Measurements from ENCODE around the gene LTA. TPM values are rescaled to one million over a fixed set of nuclear protein-coding genes. Genes with fewer than 3 reads are reported as not detected.
A peak's percentile ranks its signal among the peaks of the same experiment; 100 is the strongest.

The LTA gene, protein sequence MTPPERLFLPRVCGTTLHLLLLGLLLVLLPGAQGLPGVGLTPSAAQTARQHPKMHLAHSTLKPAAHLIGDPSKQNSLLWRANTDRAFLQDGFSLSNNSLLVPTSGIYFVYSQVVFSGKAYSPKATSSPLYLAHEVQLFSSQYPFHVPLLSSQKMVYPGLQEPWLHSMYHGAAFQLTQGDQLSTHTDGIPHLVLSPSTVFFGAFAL
- total RNA-seq = 0.53 TPM in 1 of 2 replicates, not detected in the other

DNA sequence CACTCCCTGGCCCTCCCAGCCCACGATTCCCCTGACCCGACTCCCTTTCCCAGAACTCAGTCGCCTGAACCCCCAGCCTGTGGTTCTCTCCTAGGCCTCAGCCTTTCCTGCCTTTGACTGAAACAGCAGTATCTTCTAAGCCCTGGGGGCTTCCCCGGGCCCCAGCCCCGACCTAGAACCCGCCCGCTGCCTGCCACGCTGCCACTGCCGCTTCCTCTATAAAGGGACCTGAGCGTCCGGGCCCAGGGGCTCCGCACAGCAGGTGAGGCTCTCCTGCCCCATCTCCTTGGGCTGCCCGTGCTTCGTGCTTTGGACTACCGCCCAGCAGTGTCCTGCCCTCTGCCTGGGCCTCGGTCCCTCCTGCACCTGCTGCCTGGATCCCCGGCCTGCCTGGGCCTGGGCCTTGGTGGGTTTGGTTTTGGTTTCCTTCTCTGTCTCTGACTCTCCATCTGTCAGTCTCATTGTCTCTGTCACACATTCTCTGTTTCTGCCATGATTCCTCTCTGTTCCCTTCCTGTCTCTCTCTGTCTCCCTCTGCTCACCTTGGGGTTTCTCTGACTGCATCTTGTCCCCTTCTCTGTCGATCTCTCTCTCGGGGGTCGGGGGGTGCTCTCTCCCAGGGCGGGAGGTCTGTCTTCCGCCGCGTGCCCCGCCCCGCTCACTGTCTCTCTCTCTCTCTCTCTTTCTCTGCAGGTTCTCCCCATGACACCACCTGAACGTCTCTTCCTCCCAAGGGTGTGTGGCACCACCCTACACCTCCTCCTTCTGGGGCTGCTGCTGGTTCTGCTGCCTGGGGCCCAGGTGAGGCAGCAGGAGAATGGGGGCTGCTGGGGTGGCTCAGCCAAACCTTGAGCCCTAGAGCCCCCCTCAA lies at the start of gene LTA:
LTA (plus strand) TSS at position 249 of the 871 bp plus-strand sequence; CDS start at position 703, 454 bp downstream.
- no peak for DNase-seq (ENCODE audit: extremely low read depth, low read depth, low spot score)

DNA sequence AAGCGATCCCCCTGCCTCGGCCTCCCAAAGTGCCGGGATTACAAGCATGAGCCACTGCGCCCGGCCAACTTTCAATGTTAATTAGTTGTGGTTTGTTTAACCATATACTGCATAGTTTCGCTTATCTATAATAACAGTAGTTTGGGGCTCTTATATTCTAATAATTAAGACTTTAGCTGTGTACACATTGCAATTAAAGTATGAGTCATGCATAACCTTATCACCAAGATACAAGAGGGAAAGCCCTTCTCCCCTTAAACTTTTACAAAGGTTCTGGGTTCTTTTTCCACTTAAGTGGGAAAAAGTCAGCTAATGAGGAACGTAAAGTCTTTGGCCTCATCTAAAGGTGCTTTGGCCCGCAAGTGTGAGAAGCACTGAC lies 46.5 kb upstream of the LTA start:
- no peak for DNase-seq (ENCODE audit: extremely low read depth, low read depth, low spot score)

DNA sequence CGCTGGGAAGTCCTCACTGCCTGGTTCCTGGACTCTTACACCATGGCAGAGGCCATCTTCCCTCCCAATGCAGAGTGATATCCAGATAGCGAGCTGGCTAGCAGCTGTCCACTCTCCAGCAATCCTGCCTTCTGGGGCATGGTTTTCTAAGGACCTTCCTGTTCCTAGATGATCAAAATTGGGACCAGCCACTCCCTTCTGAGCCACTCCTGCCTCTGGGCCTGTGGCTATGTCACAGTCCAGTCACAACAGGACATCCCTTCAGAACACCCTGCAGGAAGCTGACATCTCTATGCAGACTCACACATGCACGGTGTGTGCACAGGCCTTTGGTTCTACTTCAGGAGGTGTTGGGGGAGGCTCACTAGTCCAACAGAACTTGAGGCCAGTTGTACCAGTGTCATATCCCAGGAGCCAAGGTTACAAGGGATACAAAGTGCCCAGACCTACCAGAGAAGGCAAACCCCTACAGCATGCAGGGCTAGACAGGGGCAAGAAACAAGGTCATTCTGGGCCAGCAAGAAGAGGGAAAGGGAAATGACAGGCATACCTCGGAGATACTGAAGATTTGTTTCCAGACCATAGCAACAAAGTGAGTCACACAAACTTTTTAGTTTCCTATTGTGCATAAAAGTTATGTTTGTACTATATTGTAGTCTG lies 46.0 kb upstream of the LTA start:
- peak; percentile 77 for DNase-seq (ENCODE audit: extremely low read depth, low read depth, low spot score)

DNA sequence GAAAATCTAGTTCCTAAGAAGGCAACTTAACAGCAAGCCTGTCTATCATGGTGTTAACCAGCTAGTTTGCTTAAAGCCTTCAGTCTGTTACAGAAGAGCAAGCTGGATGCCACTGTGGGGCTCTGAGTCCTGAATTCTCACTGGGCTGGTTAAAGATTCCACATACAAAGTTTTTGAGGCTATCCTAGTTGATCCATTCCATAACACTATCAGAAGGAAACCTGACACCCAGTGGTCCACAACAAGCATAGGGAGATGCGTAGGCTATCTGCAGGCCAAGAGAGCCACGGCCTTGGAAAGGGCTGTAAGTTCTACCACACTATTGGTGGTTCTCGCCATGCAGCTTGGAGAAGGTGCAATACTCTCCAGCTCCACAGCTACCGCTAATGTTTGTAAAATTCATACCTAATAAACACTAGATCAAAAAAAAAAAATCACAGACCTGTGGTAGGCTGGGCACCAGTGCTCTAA lies 43.7 kb upstream of the LTA start:
- no peak for DNase-seq (ENCODE audit: extremely low read depth, low read depth, low spot score)

GRCh38 chr6:31528821-31529328 lies 43.2 kb upstream of the LTA start, which contains the start of gene MCCD1:
Gene MCCD1, plus strand, starts transcription at chr6:31528962. Its CDS starts 53 bp downstream, at chr6:31529015.
- DNase-seq (ENCODE audit: extremely low read depth, low read depth, low spot score) = no peak

- DNase-seq (ENCODE audit: extremely low read depth, low read depth, low spot score) = no peak
Measured at GRCh38 chr6:31529329-31530150, 42.5 kb upstream of the LTA start.

- DNase-seq (ENCODE audit: extremely low read depth, low read depth, low spot score) = no peak
Measured at GRCh38 chr6:31530659-31531058, 41.4 kb upstream of the LTA start.

DNA sequence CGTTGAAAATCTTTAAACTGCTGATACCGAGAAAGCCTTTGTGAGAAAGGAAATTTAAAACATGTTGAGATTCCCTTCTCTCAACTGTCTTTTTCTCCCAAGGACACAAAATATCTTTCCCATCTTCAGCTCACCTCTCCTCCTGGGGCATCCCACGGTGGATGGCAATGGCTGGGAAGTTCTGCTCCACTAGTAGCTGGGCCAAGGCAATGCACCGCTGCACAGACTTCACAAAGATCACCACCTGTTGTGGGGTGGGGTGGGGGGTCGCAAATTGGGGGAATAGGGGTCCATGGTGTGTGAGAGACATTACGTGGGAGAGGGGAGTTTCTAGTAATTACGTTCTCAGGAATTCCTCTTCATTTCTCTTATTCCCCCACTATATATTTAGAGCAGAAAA lies 40.9 kb upstream of the LTA start:
- DNase-seq (ENCODE audit: extremely low read depth, low read depth, low spot score) = no peak

- no peak for DNase-seq (ENCODE audit: extremely low read depth, low read depth, low spot score)
Measured at GRCh38 chr6:31531771-31532643, 40.1 kb upstream of the LTA start.

- no peak for DNase-seq (ENCODE audit: extremely low read depth, low read depth, low spot score)
Measured at GRCh38 chr6:31532644-31533454, 39.2 kb upstream of the LTA start.

GRCh38 chr6:31533455-31533841 lies 38.6 kb upstream of the LTA start:
- DNase-seq (ENCODE audit: extremely low read depth, low read depth, low spot score) = no peak

GRCh38 chr6:31534011-31534410 lies 38.1 kb upstream of the LTA start:
- no peak for DNase-seq (ENCODE audit: extremely low read depth, low read depth, low spot score)

- no peak for DNase-seq (ENCODE audit: extremely low read depth, low read depth, low spot score)
Measured at GRCh38 chr6:31534521-31535040, 37.5 kb upstream of the LTA start.

DNA sequence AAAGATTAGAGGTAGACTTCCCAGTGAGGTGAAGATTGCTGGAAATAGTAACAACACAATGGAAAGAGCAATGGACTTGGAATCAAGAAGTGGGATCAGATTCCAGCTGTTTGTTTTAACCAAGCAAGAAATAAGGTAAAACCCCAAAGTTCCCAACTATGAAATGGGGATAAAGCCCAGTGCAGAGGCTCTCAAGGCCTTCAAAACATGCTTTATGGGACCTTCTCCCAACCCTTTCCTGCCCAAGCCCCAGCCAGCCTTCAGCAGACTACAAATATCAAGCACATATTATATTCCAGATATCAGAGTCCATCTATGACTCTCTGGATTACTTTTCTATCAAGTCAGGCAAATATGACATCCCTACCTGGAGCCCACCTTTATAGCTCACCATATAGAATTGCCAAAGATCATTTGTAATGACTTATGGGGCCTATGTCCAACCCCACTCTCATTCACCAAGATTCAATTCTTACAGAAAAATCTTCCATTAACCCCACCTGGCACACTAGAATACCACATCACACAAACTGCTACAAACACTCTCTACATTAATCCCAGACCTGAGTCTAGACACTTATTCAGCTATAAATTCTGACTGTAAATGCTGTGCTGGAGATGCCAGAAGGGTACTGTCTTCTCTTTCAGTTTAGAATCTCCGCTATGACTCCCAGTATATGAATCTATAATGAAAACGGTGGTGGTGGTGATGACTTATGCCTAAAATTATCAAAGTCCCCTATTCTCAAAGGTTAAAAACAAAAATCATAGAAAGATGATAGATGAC lies 36.4 kb upstream of the LTA start:
- DNase-seq (ENCODE audit: extremely low read depth, low read depth, low spot score) = no peak

GRCh38 chr6:31538805-31539400 lies 33.2 kb upstream of the LTA start:
- no peak for DNase-seq (ENCODE audit: extremely low read depth, low read depth, low spot score)

DNA sequence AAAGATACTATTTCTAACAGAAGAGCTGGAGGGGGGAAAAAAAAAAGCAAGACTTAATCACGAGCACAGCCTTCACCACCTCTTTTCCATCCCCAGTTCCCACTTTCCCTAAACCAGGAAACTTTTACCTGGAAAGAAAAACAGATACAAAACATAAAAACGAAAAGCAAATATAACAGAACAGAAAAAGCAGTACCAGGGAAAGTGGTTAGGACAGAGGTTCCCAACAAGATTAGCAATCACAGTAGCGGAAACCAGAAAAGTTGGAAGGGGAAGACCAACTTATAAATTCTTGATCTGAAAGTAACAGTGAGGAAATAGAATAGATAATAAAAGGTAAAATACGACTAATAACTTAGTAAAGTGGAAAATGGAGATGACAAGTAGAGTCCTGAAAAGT lies 31.4 kb upstream of the LTA start:
- DNase-seq (ENCODE audit: extremely low read depth, low read depth, low spot score) = no peak

- DNase-seq (ENCODE audit: extremely low read depth, low read depth, low spot score) = no peak
Measured at GRCh38 chr6:31541059-31541657, 30.9 kb upstream of the LTA start.
